ENCODE data around the gene PPP2R1A. TPM values are rescaled to one million over a fixed set of nuclear protein-coding genes. Genes with fewer than 3 reads are reported as not detected.

Gene PPP2R1A
- total and polyA plus RNA-seq, 2 of the 13 experiments (the other 11 are each of a cell fraction or from before 2014, with no cell fraction given), result 86.7 to 130 TPM

DNA sequence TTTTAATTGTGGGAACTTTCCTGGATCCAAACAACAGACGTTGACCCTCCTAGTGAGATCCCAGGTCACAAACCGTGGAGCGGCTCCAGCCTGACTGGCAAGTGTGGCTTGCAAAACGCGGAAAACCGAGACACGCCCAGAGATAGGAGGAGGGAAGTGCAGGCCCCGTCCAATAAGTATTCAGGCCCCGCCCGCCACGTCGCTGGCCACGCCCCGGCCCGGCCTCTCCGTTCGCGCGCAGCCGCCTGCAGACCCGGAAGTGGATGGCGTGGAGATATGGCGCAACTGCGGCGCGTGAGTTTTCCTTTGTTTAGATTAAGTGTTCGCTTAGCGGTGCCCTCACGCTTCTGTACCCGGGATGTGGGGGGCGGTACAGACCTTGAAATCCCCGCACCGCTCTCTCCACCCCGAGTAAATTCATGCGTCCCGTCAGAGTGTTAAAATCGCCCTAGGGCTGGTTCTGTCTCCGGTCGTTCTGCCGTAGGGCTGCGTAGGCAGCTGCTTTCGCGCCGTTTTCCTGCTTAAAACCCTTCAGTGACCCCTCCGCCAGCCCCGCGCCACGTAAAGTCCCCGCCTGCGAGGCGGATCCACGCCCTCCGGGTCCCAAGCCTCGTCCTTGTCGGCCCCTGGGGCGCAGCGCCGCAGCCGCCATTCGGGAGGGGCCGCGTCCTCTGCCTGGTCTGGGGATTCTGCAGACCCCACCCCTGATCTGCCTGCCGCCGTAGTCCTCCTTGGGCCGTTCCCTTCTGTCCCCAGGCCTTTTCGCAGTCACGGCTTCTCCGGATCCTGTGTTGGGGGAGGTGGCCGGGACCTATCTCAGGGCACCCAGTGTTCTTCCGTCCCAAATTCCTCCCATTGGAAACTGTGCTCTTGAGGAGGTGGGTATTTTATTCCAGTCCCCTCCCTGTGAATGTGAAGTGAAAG, 79.7 kb downstream of the PPP2R1A start, which contains the start of gene ZNF766 (continued):
- TF ChIP-seq, protein P1, sequence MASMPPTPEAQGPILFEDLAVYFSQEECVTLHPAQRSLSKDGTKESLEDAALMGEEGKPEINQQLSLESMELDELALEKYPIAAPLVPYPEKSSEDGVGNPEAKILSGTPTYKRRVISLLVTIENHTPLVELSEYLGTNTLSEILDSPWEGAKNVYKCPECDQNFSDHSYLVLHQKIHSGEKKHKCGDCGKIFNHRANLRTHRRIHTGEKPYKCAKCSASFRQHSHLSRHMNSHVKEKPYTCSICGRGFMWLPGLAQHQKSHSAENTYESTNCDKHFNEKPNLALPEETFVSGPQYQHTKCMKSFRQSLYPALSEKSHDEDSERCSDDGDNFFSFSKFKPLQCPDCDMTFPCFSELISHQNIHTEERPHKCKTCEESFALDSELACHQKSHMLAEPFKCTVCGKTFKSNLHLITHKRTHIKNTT (CRISPR knock-in tag; IDR thresholded peaks at IDR 0.05), result no peak
- peak; percentile 36 for TF ChIP-seq TEAD3 (CRISPR knock-in tag; optimal IDR thresholded peaks at IDR 0.05; ENCODE audit: borderline replicate concordance)
- no peak for TF ChIP-seq ZNF121 (CRISPR knock-in tag; IDR thresholded peaks at IDR 0.05)
- no peak for TF ChIP-seq SIX1 (CRISPR knock-in tag; IDR thresholded peaks at IDR 0.05; ENCODE audit: borderline replicate concordance)
- no peak for TF ChIP-seq NR2F1 (CRISPR knock-in tag; IDR thresholded peaks at IDR 0.05)
- TF ChIP-seq ZFX (CRISPR knock-in tag; IDR thresholded peaks at IDR 0.05; ENCODE audit: low read depth), result peak; percentile 71
- TF ChIP-seq NFYC (CRISPR knock-in tag; IDR thresholded peaks at IDR 0.05), result peak; percentile 82
- peak; percentile 91 for TF ChIP-seq ARID2 (CRISPR knock-in tag; IDR thresholded peaks at IDR 0.05; ENCODE audit: borderline replicate concordance)
- no peak for TF ChIP-seq CBX2 (IDR thresholded peaks at IDR 0.05; ENCODE audit: low read depth, low read length)
- no peak for TF ChIP-seq CBX2 (CRISPR knock-in tag; IDR thresholded peaks at IDR 0.05; ENCODE audit: low read depth)
- TF ChIP-seq ZNF549 (CRISPR knock-in tag; IDR thresholded peaks at IDR 0.05), result no peak
- TF ChIP-seq, protein P2, sequence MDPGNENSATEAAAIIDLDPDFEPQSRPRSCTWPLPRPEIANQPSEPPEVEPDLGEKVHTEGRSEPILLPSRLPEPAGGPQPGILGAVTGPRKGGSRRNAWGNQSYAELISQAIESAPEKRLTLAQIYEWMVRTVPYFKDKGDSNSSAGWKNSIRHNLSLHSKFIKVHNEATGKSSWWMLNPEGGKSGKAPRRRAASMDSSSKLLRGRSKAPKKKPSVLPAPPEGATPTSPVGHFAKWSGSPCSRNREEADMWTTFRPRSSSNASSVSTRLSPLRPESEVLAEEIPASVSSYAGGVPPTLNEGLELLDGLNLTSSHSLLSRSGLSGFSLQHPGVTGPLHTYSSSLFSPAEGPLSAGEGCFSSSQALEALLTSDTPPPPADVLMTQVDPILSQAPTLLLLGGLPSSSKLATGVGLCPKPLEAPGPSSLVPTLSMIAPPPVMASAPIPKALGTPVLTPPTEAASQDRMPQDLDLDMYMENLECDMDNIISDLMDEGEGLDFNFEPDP (CRISPR knock-in tag; conservative IDR thresholded peaks at IDR 0.05), result no peak
- TF ChIP-seq FIP1L1 (IDR thresholded peaks at IDR 0.05; ENCODE audit: borderline replicate concordance, insufficient read depth, low read depth, low read length), result no peak
- TF ChIP-seq ZNF678 (CRISPR knock-in tag; IDR thresholded peaks at IDR 0.05), result no peak
- TF ChIP-seq ZNF510 (CRISPR knock-in tag; IDR thresholded peaks at IDR 0.05; ENCODE audit: low read depth), result 0 out of 2 replicates have a peak, but pooled peaks have one; percentile 46
- TF ChIP-seq, protein P3, sequence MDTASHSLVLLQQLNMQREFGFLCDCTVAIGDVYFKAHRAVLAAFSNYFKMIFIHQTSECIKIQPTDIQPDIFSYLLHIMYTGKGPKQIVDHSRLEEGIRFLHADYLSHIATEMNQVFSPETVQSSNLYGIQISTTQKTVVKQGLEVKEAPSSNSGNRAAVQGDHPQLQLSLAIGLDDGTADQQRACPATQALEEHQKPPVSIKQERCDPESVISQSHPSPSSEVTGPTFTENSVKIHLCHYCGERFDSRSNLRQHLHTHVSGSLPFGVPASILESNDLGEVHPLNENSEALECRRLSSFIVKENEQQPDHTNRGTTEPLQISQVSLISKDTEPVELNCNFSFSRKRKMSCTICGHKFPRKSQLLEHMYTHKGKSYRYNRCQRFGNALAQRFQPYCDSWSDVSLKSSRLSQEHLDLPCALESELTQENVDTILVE (CRISPR knock-in tag; IDR thresholded peaks at IDR 0.05), result peak; percentile 53
- 0 out of 2 replicates have a peak, but pooled peaks have one; percentile 61 for TF ChIP-seq THYN1 (CRISPR knock-in tag; IDR thresholded peaks at IDR 0.05; ENCODE audit: borderline replicate concordance, low read depth)
- peak; percentile 95 for TF ChIP-seq SIN3A (IDR thresholded peaks at IDR 0.05; ENCODE audit: borderline replicate concordance, low read depth, low read length)
- peak; percentile 56; the same call in 1 of the 2 replicates for TF ChIP-seq ZNF101 (CRISPR knock-in tag; IDR thresholded peaks at IDR 0.05; ENCODE audit: borderline replicate concordance, low read depth)
- TF ChIP-seq SMAD9 (CRISPR knock-in tag; IDR thresholded peaks at IDR 0.05), result no peak
- peak; percentile 63; the same call in 1 of the 2 replicates for TF ChIP-seq SNAPC2 (CRISPR knock-in tag; IDR thresholded peaks at IDR 0.05)
- 0 out of 2 replicates have a peak, but pooled peaks have one; percentile 28 for TF ChIP-seq ZFP37 (CRISPR knock-in tag; IDR thresholded peaks at IDR 0.05; ENCODE audit: borderline replicate concordance)
- TF ChIP-seq ZBTB8A (CRISPR knock-in tag; IDR thresholded peaks at IDR 0.05; ENCODE audit: borderline replicate concordance, low read depth), result peak; percentile 51; the same call in 1 of the 2 replicates
- TF ChIP-seq TCF12 (IDR thresholded peaks at IDR 0.05), result no peak
- 0 out of 2 replicates have a peak, but pooled peaks have one; percentile 52 for TF ChIP-seq TCF12 (CRISPR knock-in tag; IDR thresholded peaks at IDR 0.05)
- TF ChIP-seq, protein P4, sequence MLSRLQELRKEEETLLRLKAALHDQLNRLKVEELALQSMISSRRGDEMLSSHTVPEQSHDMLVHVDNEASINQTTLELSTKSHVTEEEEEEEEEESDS (CRISPR knock-in tag; IDR thresholded peaks at IDR 0.05; ENCODE audit: borderline replicate concordance), result no peak
- TF ChIP-seq NFIC (IDR thresholded peaks at IDR 0.05; ENCODE audit: low read length), result no peak

Data from HepG2 (cell line).